Cortex of kidney (tissue), 1 donor: Measurements from ENCODE around the gene CNTNAP2.
"Not testable (repeated sequence)": the region's sequence is repeated elsewhere in the genome, so short reads cannot be mapped to it uniquely, and the experiment has no call there.

Experiments
- DNase-seq: peaks from one replicate; lab custom pipeline; 2025; lab: John Stamatoyannopoulos, UW

CNTNAP2 gene

GRCh38 chr7:147567043-147567442 lies 1450.4 kb downstream of the CNTNAP2 start:
- DNase-seq: no peak

- no peak for DNase-seq
Observed at GRCh38 chr7:147569116-147569913, 1452.7 kb downstream of the CNTNAP2 start.

- no peak for DNase-seq
Observed at GRCh38 chr7:147570390-147570789, 1453.8 kb downstream of the CNTNAP2 start.

GRCh38 chr7:147571436-147572185 lies 1455.0 kb downstream of the CNTNAP2 start:
- DNase-seq: no peak

- DNase-seq: no peak
Observed at GRCh38 chr7:147578196-147578595, 1461.6 kb downstream of the CNTNAP2 start.

- no peak for DNase-seq
Observed at GRCh38 chr7:147579148-147579547, 1462.5 kb downstream of the CNTNAP2 start.

GRCh38 chr7:147584771-147585193 lies 1468.2 kb downstream of the CNTNAP2 start:
- DNase-seq: no peak

GRCh38 chr7:147586110-147586509 lies 1469.5 kb downstream of the CNTNAP2 start:
- no peak for DNase-seq

- no peak for DNase-seq
Observed at GRCh38 chr7:147586526-147586925, 1469.9 kb downstream of the CNTNAP2 start.

GRCh38 chr7:147593271-147594057 lies 1476.9 kb downstream of the CNTNAP2 start:
- DNase-seq: no peak

GRCh38 chr7:147595042-147595441 lies 1478.4 kb downstream of the CNTNAP2 start:
- DNase-seq: no peak

GRCh38 chr7:147598687-147599086 lies 1482.1 kb downstream of the CNTNAP2 start:
- DNase-seq: not testable (repeated sequence)

- no peak for DNase-seq
Observed at GRCh38 chr7:147605323-147605722, 1488.7 kb downstream of the CNTNAP2 start.

GRCh38 chr7:147607157-147607800 lies 1490.7 kb downstream of the CNTNAP2 start:
- no peak for DNase-seq

- no peak for DNase-seq
Observed at GRCh38 chr7:147611431-147611830, 1494.8 kb downstream of the CNTNAP2 start.

- no peak for DNase-seq
Observed at GRCh38 chr7:147635288-147635687, 1518.7 kb downstream of the CNTNAP2 start.

- no peak for DNase-seq
Observed at GRCh38 chr7:147636553-147636952, 1520.0 kb downstream of the CNTNAP2 start.

GRCh38 chr7:147638566-147638965 lies 1522.0 kb downstream of the CNTNAP2 start:
- no peak for DNase-seq

- no peak for DNase-seq
Observed at GRCh38 chr7:147639037-147639436, 1522.4 kb downstream of the CNTNAP2 start.

GRCh38 chr7:147639751-147640150 lies 1523.2 kb downstream of the CNTNAP2 start:
- no peak for DNase-seq

GRCh38 chr7:147640821-147641220 lies 1524.2 kb downstream of the CNTNAP2 start:
- DNase-seq: no peak

- no peak for DNase-seq
Observed at GRCh38 chr7:147646568-147646967, 1530.0 kb downstream of the CNTNAP2 start.
